ENCODE measurements around the gene TXLNB.

Gene TXLNB

DNA sequence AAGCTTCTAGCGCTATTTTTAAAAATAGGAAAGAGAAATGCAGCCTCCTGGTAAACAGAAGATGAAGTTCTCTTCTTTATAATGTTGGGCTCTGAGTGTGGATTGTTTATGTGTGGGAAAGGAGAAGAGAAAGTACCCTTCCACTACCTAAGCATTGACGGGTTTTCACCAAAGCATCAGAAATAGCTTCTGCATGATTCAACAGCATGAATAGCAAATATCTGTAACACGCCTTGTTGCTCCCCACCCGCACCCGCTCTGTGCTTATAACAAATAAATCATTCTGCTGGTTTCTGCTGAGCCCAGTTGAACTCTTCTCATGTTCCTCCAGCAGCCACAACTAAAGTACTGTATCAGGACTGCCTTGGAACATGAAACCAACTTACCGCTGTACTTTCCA is 20.7 kb downstream of the TXLNB start:
- DNase-seq: no peak
- ATAC-seq: no peak

DNA sequence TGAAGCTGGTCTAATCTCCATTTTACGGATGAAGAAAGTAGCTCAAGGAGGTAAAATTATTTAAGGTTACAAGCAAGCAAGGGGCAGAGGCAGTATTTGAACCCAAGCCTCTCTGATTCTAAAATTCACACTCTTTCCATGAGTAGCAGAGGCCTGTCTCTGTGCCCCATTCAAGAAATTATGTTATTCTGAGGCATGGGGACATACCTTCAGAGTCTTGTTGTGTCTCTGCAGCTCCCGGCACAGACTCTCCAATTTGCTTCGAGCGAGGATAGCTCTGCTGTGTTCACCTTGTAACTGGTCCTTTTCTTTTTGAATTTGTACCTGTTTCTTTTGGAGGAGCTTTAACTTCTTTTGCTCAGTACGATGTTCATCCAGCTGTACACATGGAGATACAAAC is 21.5 kb downstream of the TXLNB start:
- no peak for DNase-seq
- no peak for ATAC-seq

DNA sequence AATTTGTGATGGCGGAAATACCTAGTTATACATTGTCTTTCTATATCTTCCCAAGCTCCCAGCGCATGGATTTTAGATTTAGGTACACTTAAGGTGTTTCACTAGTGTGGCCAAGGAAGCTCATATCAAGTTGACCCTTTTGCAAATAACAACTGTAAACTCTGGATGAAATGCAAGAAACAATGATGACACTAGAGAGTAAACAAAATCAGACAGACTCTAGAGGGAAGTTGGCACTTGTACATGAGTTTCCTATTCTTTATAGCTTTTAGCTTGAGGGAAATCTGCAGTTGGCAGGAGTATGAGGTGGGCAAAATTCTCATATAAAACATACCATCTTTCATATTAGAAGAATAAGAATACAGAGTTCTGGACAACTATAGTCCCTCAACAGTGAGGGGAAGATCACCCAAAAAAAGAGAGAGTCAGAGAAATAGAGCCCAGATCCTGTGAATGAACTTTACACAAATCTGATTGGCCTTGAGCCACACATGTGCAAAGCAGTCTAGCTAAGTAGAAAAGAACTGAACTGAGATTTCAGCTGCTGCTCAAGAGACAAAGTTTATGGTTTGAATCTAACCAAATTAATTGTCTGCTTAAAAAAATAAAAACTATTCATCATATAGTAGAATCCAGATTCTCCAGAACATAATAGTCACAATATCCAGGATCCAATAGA is 26.1 kb downstream of the TXLNB start:
- DNase-seq (no peak), ATAC-seq (no peak)

DNA sequence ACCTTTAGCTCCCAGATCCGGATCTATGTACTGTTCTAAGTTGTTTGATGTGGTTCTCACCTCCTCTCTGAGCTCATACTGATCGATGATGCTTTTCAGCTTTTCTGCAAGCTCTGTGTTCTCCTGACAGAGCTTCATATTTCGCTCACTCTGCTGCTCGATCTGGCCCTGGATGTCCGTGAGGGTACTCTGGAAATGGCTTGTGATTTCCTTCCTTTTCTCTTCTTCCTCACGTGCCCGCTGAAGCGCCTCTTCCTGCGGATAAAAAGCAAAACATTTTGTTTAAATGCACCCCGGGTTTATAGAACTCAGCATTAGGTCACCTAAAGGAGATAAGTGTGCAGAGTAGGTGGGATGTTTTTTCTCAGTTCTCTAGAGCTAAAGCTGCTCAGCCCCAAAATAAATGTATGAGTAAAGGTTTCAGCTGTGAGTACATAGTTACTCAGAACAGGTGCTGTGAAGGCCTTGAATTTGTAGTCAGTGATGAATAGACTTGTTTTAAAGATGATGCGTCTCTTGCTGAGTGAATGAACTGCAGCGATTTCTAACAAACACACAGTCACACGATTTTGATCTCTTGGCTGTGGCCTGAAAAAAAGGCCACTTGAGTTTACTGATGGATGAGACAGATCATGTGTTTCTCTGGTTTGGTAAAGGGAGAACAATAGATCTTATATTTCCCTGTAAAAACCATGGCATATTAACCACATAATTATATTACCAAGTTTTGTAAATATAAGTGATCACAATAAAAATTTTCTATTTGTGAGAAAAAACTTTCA is 29.1 kb downstream of the TXLNB start:
- peak; percentile 98 for ATAC-seq
- no peak for DNase-seq

DNA sequence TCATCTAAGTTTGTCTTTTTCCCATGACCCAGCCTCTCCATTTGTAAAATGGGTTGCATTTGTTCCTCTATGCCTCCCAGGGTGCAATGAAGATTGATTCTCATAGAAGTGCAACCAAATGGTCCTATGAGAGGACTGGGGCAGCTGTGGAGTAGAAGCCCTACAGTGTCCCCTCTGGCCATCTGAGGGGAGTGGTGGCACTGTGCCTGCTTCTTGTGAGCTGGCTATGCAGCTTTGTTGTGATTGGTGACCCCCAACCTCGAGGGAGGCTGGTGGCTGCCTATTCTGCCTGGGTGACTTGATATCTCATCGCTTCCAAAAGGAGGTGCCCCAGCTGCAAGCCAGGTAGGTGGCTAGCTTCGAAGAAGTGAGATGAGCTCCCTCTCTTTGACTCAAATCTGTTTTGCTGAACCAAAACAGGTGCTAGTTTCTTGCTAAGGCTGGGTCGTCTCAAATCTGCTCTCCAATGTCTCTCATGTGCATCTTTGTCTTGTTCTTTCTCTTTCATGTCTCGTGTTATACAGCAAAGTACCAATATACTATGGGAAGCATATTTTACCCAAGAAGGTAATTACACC is 33.9 kb downstream of the TXLNB start:
- no peak for DNase-seq
- no peak for ATAC-seq

DNA sequence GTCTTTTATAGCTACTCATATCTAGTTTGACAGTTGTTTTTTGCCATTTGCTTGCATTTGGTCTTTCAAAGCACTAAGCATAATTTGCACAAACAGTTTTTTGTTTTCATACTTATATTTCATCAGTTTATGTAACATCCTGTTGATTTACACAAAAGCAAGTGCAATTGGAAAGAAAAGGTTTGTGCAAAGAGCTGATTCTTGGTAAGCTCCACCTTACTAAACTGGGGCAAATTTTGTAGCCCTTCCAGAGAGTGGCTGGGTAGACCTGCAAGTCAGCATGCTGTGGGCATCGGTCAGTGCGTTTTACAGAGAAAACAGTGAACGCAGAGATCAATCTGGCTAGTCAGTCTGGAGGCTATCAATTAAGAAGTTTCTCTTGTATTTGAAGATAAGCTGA is 34.5 kb downstream of the TXLNB start:
- ATAC-seq: no peak

DNA sequence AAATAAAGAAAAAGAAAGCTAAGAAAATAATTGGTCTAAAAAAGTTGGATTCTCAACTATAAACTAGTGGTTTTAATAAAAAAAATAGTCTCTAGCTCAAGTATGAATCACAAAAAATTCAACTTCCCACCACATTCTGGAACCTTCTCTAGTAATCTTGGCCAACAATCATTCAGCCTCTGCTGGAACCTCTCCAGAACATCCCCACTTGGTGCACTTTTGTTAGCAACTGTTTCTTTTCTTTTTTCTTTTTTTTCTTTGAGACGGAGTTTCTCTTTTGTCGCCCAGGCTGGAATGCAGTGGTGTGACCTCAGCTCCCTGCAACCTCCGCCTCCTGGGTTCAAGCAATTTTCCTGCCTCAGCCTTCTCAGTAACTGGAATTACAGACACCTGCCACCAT is 35.7 kb downstream of the TXLNB start:
- DNase-seq (no peak), ATAC-seq (no peak)

More for the DNA sequence above, 34.5 kb downstream of the TXLNB start:
- no peak for DNase-seq

DNA sequence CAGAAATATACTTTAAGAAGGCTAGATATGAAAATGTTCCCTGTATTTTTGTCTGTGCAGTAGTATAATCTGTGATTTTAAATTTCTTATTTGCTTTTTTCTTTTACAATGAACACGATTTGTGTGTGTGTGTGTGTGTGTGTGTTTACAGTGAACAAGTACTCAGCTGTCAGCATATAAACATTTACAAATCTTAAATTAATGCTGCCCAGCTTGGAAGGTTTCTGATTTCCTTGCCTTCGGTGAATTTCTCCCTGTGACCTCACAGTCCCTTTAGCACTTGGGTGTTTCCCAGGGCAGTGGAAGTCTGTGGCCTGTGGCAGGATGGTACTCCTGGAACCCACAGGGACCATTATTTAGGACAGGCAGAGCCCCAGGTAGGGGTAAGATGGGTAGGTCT is 37.6 kb downstream of the TXLNB start:
- DNase-seq (no peak), ATAC-seq (no peak)

DNA sequence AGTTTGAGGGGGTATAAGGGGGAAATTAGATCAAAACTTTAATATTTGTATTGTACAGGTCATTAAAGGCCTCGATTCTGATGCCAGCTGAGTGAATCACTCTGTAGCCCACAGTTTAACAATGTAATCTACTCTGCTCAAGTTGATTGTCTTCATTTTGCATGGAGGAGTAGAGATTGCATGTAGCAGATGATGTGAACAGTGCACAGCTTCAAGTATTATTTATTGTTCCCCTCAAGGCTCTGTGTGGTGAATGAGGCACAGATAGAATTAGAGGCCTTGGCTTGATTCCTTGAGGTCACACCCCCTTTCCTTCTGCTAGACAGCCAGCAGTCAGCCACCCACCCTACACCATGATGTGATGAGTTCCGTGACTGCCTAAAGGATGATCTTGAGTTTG is 38.1 kb downstream of the TXLNB start:
- DNase-seq (no peak), ATAC-seq (no peak)

DNA sequence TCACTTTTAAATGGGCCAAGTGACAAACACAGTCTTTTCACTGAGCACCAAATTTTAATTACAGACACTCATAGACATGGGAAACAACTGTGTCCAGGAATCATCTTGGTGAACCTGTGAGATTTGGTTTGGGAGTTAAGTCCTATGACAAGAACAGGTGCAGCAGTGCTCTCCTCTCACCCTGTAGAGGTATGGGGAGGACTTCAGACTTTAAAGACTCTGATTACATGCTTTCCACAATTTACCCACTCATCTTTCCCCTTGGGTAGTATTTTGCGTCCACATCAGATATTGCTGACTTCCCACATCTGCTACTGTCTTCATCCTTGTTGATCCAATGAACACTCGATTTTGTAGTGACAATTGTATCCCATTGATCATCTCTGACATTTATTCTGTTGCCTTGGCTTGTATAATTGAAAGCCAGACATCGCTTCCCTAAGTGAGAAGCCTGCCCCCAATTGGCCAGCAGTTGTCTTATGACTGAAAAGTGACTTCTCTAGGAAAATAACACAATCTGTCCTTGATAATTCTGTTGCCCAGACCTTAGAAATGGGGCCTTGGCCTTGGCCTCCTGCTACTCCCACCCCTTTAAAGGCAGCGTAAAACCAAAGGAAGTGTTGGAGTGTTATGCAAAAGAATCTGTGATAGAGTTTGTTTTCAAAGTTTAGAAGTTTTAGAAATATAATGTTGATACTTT is 40.0 kb downstream of the TXLNB start:
- no peak for ATAC-seq

DNA sequence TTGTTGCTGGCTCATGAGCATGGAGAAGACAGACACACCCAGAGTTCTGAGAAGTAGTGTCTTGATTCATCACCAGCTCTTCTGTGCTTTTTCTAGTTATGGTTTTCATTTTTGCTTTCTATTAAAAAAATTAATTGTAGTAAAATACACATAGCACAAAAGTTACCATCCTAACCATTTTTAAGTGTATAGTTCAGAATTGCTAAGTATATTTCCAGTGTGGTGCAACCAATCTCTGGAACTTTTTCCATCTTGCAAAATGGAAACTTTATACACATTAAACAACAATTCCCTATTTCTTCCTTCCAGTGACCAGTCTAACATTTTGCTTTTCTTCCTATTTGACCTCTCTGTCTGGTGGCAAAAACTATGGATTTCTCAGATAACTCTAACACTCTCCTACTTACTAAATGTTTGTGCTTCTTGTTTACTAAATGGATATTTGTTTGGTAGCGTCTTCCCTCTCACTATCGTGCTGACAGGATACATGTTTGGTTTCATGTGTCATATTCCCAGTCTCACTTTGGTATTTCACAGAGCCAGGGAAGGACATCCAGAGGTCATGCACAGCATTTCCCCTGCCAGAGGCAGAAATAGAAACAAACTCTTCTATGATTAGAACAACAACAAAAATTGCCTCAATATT is 40.6 kb downstream of the TXLNB start:
- ATAC-seq: peak; percentile 8
- no peak for DNase-seq

More for the DNA sequence above, 40.0 kb downstream of the TXLNB start:
- DNase-seq: no peak

DNA sequence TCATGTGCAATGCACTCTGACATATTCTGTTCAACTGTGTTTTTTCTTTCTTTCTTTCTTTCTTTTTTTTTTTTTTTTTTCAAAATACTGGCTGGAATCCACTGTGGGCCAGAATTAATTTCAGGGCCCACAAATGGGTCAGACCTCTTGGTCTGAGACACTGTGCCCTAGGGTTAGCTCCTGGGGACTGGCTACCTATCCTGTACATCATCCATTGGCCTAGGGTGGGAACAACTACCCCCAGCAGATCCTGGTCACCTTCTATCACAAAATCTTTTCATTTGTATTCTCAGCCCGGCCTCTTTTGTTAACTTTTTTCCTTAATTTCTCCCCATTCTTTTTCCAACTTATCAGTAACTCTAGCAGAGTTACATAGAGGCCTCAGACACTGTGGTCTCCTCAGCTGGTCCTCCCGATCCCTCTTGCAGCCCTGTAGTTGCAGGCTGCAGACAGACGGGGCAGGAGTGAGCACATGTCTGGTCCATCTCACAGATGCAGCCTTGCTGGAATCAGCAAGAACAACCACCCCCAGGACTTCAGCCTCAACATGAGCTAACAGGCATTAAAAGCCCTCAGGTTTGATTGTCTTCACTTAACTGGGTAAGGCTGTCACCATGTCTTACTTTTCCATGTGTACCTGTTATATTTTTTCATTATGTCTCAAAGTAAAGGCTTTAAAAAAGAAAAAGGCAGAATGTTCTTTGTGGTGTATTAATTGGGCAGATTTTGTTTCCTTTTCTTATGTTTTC is 41.3 kb downstream of the TXLNB start:
- peak; percentile 80 for ATAC-seq
- peak; percentile 67 for DNase-seq

DNA sequence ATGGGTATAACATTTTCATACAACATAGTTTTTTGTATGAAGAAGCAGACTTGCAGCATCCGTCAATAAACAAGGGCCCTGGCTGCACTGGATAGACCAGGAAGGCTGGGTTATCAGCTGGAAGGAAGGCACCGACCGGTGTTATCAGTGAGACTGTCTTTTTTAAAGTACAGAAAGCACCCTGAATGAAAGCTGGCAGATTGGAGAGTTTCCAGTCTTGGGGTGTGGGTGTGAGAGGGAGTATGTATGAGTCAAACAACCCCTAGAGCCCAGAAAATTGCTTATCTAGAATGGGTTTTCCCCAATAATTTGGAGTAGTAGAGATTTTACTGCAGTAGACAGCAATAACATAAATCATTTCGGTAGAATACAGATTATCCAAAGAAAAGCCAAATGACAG is 42.4 kb downstream of the TXLNB start:
- DNase-seq: peak; percentile 27

DNA sequence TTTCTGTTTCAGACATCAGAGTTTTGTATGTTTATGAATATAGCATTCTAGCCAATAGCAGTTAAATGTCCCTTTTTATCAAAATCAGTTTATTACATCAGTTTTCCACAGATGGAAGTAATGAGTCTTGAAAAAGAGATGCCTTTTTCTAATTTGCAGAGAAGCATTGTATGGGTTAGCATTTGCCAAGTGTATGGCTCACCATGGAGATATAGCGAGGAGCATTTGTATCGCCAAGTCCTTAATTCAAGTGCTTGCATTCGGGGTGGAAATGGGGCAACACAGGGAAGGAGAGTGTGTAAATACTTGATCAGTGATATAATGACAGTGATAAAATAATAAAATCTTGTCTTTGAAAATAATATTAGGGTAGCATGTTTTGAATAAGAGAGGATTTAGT is 42.9 kb downstream of the TXLNB start:
- no peak for DNase-seq
- ATAC-seq: no peak

More for the DNA sequence above, 42.4 kb downstream of the TXLNB start:
- ATAC-seq: peak; percentile 64

DNA sequence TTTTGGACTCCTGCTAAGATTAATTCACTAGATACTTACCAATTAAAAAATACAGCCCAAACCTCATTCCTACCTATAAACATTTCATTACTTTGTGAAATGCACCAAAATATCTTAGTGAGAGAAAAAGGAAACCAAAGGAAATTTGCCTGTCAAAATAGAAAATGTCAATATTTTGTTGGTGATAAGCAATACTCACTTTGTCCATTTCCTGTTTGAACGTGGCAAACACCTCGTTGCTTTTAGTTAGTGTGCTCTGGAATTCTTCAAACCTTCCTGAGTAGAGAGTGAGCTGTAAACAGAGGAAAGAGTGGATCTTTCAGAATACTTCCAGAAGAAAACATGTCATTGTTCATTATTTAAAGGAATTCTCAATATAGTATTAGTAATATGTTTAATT is 44.2 kb downstream of the TXLNB start:
- ATAC-seq (no peak), DNase-seq (no peak)

DNA sequence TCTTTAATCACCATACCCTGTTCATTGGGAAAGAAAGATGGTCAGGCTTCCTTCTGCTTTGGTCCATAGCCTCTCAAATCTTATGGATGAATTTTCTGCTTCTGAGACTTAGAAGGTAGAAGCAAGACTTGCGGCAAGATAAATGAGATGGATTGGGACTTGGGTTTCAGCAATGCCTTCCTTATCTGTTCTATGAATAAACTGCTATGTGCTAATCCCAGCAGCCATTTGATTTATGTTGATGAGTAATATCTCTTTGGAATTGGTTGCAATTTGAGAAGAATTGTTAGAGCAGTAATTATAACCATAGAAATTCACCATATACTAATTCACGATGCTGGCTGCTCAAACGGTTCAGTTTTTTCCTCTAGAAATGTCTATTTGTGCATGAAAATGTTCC is 48.3 kb downstream of the TXLNB start:
- ATAC-seq (no peak), DNase-seq (no peak)

DNA sequence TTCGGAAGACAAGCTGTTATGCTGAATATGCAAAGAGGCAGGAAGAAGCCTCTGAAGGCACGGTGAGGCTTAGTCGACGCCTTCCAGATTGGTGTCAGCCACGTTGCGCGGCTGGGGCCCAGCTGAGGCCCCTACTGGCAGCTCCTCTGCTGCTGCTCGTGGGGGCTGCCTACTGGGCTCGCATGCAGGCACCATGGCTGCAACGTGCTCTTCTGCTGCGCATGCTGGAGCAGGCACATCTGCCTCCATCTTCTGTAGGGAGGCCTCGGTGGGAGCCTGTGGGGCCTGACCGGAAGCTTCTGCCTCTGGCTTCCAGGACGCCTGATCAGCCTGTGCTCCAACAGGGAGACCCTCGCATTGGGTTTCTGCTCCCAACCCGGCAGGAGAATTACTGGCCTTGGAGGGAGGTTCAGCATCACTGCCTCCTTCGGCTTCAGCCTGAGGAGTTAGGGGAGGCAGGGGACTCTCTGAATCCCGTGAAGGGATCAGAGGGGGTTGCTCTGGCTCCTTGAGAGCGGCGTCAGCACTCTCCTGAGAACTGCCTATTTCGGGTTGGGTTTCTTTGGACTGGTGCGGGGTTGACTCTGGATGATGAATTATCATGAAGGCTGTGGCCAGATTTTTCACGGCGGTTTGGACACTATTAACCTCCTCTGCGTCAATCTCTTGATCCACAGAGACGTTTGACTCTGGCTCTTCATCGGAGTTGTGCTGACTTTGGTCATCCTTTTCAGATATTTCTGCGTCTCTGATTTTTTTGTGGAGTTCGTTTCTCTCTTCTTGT is 49.1 kb downstream of the TXLNB start:
- DNase-seq (no peak), ATAC-seq (no peak)

DNA sequence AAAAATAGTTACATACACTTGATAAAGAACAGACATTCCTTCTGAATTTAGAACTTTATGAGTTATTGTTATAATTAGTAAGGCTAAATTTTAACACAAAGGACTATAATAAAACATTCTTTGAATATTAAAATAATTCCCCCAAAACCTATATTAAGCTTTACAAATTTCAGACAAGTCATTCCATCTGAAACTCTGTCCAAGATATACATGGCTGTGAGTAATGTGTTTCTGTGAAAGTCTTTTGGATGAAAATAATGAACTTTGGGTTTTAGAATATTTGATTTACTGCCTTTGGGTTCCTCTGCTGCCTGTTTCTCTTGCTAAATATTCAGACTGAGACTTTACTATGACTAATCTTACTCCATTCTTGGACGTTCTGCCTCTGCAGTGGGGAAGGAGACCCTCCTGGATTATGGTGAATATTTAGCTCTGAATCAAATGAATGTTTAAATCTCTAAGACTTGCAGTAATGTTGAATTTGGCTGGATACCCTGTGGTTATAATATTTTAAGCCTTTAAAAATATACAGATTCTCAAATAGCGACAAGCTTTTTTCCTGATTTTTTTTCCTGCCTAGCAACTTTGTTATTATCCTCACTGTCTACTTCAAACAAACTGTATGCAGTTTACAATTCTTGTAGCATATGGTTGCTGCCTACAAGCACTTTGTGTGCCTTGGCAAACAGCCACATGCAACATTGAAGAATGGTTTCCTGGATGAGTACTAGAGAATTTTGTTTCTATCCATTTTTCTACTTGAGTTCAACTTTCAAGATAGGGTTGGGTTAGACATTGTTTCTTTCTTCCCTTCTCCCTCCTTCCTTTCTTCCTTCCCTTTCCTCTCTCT is 51.4 kb downstream of the TXLNB start:
- no peak for ATAC-seq
- no peak for DNase-seq

DNA sequence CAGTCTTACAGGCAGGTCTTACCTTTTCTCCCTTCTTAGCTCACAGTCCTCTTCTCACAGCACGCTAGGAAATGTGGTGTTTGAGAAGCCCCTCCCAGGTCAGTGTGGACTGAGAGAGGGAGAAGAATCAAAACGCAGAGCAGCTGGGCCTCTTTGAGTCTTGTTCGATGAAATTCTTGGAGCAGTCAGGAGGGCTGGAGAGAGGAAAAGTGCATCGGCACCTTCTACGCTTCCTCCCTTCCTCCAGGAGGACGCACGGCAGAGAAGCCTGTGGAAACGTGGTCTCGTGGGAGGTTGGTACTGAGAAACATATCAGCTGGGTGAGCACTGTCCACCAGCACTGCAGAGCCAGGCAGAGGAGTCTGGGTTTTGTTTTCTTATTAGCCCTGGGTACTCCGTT is 52.7 kb downstream of the TXLNB start:
- ATAC-seq: no peak
- DNase-seq: no peak

DNA sequence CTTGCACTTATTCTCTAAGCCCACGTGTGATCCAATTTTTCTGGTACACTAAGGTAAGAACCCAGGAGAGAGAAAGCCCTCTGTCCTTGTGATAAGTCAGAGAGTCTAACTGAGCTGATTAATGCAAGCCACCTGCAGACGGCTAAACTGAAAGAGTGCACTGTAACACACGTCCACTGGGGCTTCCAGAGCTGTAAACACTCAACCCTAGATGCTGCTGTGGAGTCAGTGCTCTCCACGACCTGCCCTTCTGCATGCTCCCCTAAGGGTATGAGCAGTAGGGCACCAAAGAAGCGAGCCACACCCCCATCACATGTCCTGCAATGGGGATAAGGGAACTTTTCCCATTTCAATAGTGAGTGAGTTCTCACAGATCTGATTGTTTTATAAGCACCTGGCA is 55.7 kb downstream of the TXLNB start:
- no peak for DNase-seq
- no peak for ATAC-seq

Measured in stimulated activated naive CD8-positive, alpha-beta T cell treated with anti-CD3 and anti-CD28 coated beads, Interleukin-15, Interleukin-2, amounts not matched to agents 100 U/mL and 50 U/mL, for 24 hours (primary cell).